Activated effector memory CD4-positive, alpha-beta T cell treated with Interleukin-2 at 50 U/mL for 16 hours (primary cell): ENCODE results near the gene TSPAN12.
"Not testable (repeated sequence)": the region's sequence is repeated elsewhere in the genome, so short reads cannot be mapped to it uniquely, and the experiment has no call there.

Experiments used
- DNase-seq: peaks from one replicate; pipeline ENCODE4 v3.0.0-alpha.2; 2020

TSPAN12 gene

GRCh38 chr7:120857588-120858573, at the start of gene TSPAN12:
Gene TSPAN12 (minus strand): TSS chr7:120858144. CDS start chr7:120856763, 1,381 bp downstream.
- DNase-seq, result peak; percentile 13

GRCh38 chr7:120898715-120899499, 41.0 kb upstream of the TSPAN12 start:
- no peak for DNase-seq

GRCh38 chr7:120895253-120895652, 37.3 kb upstream of the TSPAN12 start:
- DNase-seq, result not testable (repeated sequence)

GRCh38 chr7:120885602-120886001, 27.7 kb upstream of the TSPAN12 start:
- not testable (repeated sequence) for DNase-seq

- no peak for DNase-seq
Measured at GRCh38 chr7:120877701-120878100, 19.8 kb upstream of the TSPAN12 start.

GRCh38 chr7:120876922-120877321, 19.0 kb upstream of the TSPAN12 start:
- no peak for DNase-seq

- no peak for DNase-seq
Measured at GRCh38 chr7:120874722-120875121, 16.8 kb upstream of the TSPAN12 start.

- no peak for DNase-seq
Measured at GRCh38 chr7:120874016-120874415, 16.1 kb upstream of the TSPAN12 start.

GRCh38 chr7:120873401-120873800, 15.5 kb upstream of the TSPAN12 start:
- no peak for DNase-seq

GRCh38 chr7:120869700-120870099, 11.8 kb upstream of the TSPAN12 start:
- no peak for DNase-seq

GRCh38 chr7:120867932-120868331, 10.0 kb upstream of the TSPAN12 start:
- no peak for DNase-seq

- DNase-seq, result no peak
Measured at GRCh38 chr7:120865191-120865981, 7.4 kb upstream of the TSPAN12 start.

GRCh38 chr7:120864141-120864900, 6.4 kb upstream of the TSPAN12 start:
- DNase-seq, result no peak

GRCh38 chr7:120862987-120863590, 5.1 kb upstream of the TSPAN12 start:
- DNase-seq, result no peak

- DNase-seq, result no peak
Measured at GRCh38 chr7:120860156-120860555, 2.2 kb upstream of the TSPAN12 start.

GRCh38 chr7:120859459-120859858, 1.5 kb upstream of the TSPAN12 start:
- DNase-seq, result no peak

GRCh38 chr7:120856621-120857352, 1.2 kb downstream of the TSPAN12 start:
- DNase-seq, result no peak

- DNase-seq, result no peak
Measured at GRCh38 chr7:120856198-120856597, 1.7 kb downstream of the TSPAN12 start.

GRCh38 chr7:120852700-120853099, 5.2 kb downstream of the TSPAN12 start:
- no peak for DNase-seq

- DNase-seq, result no peak
Measured at GRCh38 chr7:120843109-120843508, 14.8 kb downstream of the TSPAN12 start.

GRCh38 chr7:120842121-120842621, 15.8 kb downstream of the TSPAN12 start:
- no peak for DNase-seq
